ENCODE data around the gene TBCD. TPM values are rescaled to one million over a fixed set of nuclear protein-coding genes. Genes with fewer than 3 reads are reported as not detected.

The TBCD gene
- total RNA-seq, 1 experiment from 2014 or later: 129 TPM

DNA sequence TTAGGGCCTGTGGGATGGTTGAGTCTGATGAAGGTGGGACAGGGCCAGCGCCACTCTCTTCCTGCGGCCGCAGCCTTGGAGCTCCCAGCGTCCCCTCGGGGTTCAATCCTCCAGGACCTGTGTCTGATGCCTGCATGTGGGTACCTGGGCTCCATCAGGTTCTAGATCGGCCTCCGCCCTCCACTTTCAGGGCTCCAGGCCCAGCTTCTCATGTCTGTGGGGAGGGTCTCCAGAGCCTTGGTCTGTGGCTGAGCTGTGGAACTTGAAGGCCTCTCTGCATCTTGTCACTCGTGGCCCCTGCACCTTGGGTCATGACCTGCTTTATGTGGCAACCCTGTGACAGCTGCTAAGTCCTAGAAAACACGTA is 177.8 kb downstream of the TBCD start:
- Histone ChIP-seq H4K91ac (ENCODE audit: insufficient read length, low read depth, low read length) (no peak overlapping the region), H3K9me3 (ENCODE audit: control insufficient read depth, low read depth, low read length) (no peaks in the 10 kb centered on the region), H2BK15ac (ENCODE audit: low read depth, low read length) (no peak overlapping the region), H3K4me2 (ENCODE audit: insufficient read depth, insufficient read length, low read length) (no peak overlapping the region), H3K14ac (ENCODE audit: insufficient read depth, low read length) (no peak overlapping the region), H3K79me2 (ENCODE audit: insufficient read depth, low read length) (no peaks in the 10 kb centered on the region), H3K79me1 (ENCODE audit: insufficient read depth, low read depth, low read length, poor library complexity, severe bottlenecking) (no peaks in the 10 kb centered on the region), H4K8ac (replicated peaks; ENCODE audit: insufficient read length, low read depth, low read length) (no peak overlapping the region), H2BK5ac (ENCODE audit: insufficient read length, low read length) (no peak overlapping the region), H3K23me2 (ENCODE audit: insufficient read length, low read depth, low read length, poor library complexity, severe bottlenecking) (no peaks in the 10 kb centered on the region), H2AFZ (ENCODE audit: low read length) (no peak overlapping the region), H3K4ac (ENCODE audit: low read depth, low read length) (no peak overlapping the region), H3K9ac (ENCODE audit: extremely low read depth, insufficient read length, low read length) (no peak overlapping the region), H2BK120ac (ENCODE audit: low read depth, low read length, poor library complexity, severe bottlenecking) (no peak overlapping the region), H3K27ac (ENCODE audit: insufficient read length, low read depth, low read length) (no peak overlapping the region), H2AK5ac (ENCODE audit: insufficient read length, low read length) (no peak overlapping the region), H2BK12ac (ENCODE audit: insufficient read length, low read depth, low read length) (no peak overlapping the region), H2BK20ac (ENCODE audit: low read depth, low read length, poor library complexity, severe bottlenecking) (no peak overlapping the region), H4K5ac (ENCODE audit: insufficient read length, low read depth, low read length) (no peak overlapping the region), H3T11ph (ENCODE audit: low read length) (no peak overlapping the region), H3K56ac (ENCODE audit: insufficient read length, low read depth, low read length) (no peak overlapping the region), H3K23ac (ENCODE audit: insufficient read length, low read depth, low read length) (no peak overlapping the region), H3K4me1 (ENCODE audit: insufficient read depth, low read length) (no peaks in the 10 kb centered on the region), H3K18ac (ENCODE audit: insufficient read length, low read depth, low read length) (no peak overlapping the region), H4K20me1 (ENCODE audit: control insufficient read depth, insufficient read depth, insufficient read length) (no peaks in the 10 kb centered on the region), H3K27me3 (ENCODE audit: insufficient read depth, low read length) (no peaks in the 10 kb centered on the region)
- Mint-ChIP-seq H3K36me3 (ENCODE audit: insufficient read depth in 1 of 3, low read depth in 3 of 3) (peaks cover 42 to 74% (median 74%) of the 10 kb centered on the region in 3 experiments; a peak in 6 of 7 replicates), H3K4me3 (no peak overlapping the region), H3K27me3 (ENCODE audit: low read depth) (no peaks in the 10 kb centered on the region), H3K27ac (no peak overlapping the region), H3K9me3 (no peaks in the 10 kb centered on the region), H3K4me1 (no peaks in the 10 kb centered on the region)
- no peak for DNase-seq
- WGBS (ENCODE audit: extremely low coverage, insufficient read length, low lambda C conversion rate): no CpG with 5 or more reads among the region's 9 CpGs
- TF ChIP-seq, protein P1, sequence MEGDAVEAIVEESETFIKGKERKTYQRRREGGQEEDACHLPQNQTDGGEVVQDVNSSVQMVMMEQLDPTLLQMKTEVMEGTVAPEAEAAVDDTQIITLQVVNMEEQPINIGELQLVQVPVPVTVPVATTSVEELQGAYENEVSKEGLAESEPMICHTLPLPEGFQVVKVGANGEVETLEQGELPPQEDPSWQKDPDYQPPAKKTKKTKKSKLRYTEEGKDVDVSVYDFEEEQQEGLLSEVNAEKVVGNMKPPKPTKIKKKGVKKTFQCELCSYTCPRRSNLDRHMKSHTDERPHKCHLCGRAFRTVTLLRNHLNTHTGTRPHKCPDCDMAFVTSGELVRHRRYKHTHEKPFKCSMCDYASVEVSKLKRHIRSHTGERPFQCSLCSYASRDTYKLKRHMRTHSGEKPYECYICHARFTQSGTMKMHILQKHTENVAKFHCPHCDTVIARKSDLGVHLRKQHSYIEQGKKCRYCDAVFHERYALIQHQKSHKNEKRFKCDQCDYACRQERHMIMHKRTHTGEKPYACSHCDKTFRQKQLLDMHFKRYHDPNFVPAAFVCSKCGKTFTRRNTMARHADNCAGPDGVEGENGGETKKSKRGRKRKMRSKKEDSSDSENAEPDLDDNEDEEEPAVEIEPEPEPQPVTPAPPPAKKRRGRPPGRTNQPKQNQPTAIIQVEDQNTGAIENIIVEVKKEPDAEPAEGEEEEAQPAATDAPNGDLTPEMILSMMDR (conservative IDR thresholded peaks at IDR 0.05): no peak
